T-helper 1 cell treated with Interleukin-12 subunit alpha and Interleukin-12 subunit beta and Interleukin-4 antibody, amounts not matched to agents 30 ng/mL and 1 ng/mL, for 36 hours (primary cell): ENCODE measurements around the gene SLC16A5. TPM values are rescaled to one million over a fixed set of nuclear protein-coding genes. Genes with fewer than 3 reads are reported as not detected.

Source experiments
- intact Hi-C: fragments of 100-400 bp; cut with micrococcal nuclease; formaldehyde crosslinking; loops from one replicate; pipeline ENCODE4 v1.15.1; 2024
- total RNA-seq: library from RNA; stranded (reverse); gene quantifications from 2 replicates; pipeline ENCODE4 v1.2.3, GENCODE V29; 2022

Gene SLC16A5
- total RNA-seq, 1 donor from 2014 or later = 7.6 TPM

DNA sequence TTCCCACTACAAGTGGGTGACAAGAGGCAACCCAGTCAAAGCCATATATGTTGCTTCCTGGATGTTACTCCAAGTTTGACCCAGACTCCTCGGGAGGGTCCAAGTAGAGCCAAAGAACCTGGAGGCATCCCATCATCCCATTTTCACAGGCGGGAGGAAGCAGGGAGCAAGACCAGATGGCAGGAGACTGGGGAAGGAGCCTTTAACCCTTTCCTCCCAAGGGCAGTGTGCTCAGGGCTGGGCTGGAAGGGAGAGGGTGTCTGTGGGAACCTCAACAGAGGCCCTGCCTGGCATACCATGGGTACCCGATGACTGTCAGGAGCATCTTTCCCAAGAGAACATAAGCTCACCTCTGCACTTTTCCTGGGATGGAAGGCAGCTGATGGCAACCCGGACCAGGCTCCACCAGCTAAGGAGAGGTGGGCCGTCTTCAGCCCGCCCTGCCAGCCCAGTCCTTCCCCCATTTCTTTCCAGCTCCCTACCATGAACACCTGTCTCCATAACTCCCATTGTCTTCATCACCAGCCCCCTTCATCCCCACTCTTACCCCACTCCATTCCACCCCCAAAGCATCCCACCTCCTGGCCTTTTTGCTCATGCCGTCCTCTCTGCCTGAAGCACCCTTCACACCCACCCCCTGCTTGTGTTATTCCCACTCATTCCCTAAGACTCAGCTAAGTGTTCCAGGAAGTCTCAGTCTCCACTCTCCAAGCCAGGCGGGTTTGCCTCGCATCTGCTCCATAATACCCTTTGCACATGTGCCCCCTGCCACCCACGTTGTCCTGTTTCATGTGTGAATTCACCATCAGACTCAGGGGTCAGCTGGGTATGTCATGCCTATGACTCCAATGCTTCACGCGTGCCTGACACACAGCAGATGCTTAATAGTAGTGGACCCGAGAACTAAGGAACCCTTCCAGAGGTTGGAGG lies 5.9 kb upstream of the SLC16A5 start:
- intact Hi-C loops = no loop called here

DNA sequence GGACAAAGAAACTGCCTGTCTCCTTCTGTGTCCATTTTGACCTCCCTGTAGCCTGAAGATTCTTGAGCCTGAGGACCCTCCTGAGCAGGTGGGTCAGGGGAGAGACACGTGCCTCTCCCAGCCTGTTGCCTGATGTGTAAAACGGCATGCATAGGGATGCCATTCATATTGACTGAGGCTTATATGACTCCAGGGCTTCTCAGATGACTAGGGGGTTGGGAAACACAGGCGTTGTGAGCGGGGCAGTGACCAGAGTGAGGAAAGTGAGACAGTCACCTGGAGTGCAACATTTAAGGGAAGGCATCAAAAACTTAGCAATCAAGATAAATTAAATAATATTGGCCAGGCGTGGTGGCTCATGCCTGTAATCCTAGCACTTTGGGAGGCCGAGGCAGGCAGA lies 5.1 kb upstream of the SLC16A5 start:
- intact Hi-C loops = no loop called here

DNA sequence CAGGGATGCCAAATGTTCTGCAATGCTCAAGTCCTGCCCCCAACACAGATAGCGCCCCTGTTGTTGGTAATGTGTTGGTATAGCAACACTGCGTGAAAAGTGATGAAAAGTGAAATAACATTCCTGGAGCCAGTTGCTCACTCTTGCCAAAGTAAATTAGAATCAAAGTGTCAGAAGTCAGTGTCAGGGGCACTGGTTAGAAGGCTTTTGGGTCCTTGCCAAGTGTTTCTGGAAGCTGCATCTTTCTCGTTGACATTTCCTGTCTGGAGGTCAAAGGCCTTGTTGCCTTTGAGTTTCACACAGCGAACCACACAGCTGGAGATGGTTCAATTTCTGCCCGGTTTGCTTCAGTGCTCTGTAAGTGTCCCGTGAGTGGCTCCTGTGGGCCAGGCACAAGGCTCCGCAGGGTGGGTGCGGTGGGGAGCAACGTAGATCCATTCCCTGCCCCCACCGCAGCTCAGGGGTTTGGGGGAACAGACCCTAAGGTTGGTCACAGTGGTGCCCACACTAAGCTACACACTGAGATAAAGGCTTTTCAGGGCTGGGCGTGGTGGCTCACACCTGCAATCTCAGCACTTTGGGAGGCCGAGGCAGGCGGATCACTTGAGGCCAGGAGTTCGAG lies 3.6 kb upstream of the SLC16A5 start:
- intact Hi-C loops = no loop called here

DNA sequence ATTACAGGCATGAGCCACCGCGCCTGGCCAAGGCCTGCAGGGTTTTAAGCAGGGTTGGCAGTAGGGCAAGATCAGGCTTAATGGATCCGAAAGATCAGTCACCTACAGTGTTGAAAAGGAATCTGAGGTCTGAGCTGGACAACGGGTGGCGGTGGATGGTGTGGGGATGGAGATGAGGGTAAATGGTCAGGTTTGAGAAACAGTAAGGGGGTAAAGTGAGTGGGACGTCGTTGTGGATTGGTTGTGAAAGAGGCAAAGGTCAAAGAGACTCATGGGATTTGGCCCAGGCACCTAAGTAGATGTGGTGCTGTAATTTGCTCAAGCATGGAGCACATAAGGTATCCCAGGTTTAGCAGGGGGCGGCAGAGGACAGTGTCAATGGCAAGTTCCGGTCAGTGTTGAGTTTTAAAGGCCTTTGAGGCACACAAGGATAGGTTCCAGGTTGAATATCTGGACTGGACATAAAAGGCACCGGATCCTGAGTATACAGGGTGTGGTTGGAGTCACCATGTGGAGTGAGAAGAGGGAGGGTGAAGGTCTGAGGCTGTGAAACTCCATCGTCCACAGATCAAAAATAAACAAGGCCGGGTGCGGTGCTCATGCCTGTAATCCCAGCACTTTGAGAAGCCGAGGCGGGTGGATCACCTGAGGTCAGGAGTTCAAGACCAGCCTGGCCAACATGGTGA lies 1.1 kb upstream of the SLC16A5 start:
- intact Hi-C loops = loop anchor here (1.0 to 5.0 kb wide), 3 partner anchors 24 to 100 kb away; partner anchors contain the start of genes ATP5PD and KCTD2

DNA sequence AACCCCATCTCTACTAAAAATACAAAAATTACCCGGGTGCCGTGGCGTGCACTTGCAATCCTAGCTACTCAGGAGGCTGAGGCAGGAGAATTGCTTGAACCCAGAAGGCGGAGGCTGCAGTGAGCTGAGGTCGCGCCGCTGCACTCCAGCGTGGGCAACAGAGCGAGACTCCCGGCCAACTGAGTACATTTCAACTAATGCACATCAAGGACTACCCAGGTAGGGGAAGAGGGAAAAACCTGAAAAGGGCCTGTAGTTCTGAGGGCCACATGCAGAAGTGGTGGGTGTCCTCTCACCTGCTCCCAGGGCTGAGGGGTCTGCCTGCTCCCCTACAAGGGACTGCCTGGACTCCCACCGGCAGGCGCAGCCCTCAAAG lies 584 bp upstream of the SLC16A5 start:
- intact Hi-C loops = loop anchor here (1.0 to 5.0 kb wide), 3 partner anchors 23 to 101 kb away; partner anchors contain the start of genes ATP5PD and KCTD2

DNA sequence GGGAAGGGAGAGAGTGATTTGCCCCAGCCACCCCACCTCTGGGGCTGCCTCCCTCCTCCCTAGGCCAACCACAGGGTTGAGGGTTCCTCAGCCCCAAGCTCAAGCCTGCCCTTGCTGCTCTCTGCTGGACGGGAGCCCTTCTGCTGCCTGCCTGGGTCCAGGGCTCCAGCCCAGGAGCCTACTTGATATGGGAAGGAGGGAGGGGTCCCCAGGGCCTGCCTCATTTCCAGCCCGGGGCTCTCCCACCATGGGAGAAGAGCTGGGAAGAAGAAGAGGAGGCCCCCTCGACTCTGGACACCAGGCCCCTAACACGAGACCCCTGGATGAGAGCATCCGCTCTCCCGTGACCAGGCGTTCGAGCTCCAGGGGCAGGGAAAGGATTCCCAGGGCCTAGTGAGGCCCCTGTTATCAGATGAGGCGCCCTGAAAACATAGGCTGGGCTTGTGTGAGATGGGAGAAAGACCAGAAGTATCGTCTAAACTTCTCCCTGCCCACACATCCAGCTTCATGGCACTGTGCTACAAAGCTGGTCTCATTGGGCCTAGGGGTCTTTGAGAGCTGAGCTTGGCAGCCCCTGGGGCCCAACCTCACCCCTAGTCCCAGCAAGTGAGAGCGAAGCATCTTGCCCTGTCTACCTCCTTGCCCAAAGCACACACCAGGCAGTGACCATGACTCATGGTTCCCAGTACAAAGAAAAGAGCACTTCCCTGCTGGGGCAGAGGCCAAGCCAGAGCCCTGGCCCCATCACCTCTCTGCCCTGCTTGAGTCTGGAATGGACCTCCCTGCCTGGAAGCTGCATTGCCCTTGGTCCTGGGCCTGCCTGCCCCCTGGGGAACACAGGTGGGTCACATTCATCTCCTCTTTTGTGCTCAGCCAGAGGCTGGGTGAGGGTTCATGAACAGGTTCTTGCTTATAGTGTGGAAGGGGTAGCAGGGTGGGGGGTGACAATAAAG lies 987 bp downstream of the SLC16A5 start:
- intact Hi-C loops = loop anchor here (5.0 kb wide), 1 partner anchor 41 kb away; the partner anchor contains the start of genes ATP5PD and KCTD2

DNA sequence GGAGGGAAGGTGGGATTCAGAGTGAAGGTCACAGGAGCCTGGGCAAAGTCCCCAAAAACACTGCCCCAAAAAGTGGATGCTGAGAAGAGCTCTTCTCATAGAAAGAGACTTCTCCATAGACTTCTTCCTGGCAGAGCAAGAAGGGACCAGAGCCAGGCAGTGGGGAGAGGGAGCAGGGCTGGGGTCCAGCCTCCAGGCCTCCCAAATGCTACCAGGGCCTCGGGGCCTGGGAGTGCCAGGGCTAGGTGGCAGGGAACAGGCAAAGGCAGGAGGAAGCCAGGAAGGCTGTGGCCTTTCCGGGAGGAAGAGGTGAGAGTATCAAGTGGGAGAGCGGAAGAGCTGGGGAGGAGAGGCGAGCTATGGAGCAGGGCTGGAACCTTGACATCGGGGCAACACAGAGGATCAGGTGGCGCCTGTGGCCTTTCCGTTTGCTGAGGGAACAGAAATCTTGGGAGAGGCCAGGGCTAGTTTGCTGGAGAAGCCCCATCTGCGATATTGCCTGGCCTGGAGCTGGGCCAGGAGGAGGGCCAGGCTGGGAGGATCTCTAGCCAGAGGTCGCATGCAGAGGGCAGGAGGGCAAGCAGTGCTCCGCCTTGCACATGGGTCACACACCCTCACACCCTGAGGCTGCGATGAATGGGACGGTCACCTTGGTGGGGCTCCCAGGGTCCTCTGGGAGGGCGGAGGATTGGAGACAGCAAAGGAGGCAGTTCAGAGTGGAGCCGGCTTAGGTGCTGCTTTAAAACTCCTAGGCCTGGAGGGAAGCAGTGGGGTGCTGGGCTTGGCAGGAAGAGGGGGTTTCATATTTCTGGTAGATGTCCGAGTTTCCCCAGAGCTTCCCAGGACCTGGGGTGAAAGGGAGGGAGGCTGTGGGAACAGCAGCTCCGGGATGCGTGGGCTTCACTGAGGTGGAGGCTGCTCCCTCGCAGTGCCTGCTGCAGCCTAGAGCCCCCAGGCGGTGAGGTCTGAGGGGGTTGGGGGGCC lies 3.4 kb downstream of the SLC16A5 start:
- intact Hi-C loops = no loop called here

DNA sequence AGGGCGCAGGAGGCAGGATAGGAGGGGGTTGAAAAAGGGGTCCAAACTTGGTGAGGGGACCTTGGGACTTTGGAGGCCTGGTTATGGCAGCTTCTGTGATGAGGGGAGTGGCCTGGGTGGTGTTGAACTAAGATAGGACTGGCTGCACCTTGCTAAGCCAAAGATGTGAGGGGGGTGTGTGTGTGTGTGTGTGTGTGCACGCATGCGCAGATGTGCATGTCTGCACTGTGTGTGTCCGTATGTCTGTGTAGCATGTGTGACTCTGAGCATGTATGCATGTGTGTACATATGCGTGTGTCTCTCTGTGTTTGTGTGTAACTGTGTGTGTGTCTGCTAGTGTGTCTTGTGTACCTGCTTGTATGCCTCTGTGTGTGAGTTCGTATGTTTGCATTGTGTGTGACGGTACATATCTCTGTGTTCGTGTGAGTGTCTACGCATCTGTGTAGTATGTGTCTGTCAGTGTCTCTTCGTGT lies 4.1 kb downstream of the SLC16A5 start:
- intact Hi-C loops = no loop called here

DNA sequence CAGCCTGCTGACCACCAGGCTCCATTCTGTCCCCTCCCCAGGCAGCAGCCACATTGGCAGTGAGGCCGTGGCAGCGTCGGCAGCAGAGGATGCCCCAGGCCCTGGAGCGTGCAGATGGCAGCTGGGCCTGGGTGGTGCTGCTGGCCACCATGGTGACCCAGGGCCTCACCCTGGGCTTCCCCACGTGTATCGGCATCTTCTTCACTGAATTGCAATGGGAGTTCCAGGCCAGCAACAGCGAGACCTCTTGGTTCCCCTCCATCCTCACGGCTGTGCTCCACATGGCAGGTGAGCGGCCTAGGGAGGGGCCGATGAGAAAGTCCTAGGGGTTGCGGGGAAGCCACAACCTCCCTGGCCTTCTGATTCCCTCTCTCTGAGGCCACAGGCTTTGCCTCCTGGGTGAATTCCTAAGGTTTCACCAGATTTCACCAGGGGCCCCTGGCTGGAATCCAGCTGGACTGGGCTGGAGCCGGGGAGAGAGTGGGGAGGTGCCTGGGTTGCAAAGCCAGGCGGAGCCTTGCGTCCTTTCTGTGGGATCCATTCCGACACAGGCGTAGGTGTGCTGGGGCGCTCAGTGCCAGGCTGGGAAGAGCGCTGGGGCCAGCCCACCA lies 5.9 kb downstream of the SLC16A5 start:
- intact Hi-C loops = no loop called here

DNA sequence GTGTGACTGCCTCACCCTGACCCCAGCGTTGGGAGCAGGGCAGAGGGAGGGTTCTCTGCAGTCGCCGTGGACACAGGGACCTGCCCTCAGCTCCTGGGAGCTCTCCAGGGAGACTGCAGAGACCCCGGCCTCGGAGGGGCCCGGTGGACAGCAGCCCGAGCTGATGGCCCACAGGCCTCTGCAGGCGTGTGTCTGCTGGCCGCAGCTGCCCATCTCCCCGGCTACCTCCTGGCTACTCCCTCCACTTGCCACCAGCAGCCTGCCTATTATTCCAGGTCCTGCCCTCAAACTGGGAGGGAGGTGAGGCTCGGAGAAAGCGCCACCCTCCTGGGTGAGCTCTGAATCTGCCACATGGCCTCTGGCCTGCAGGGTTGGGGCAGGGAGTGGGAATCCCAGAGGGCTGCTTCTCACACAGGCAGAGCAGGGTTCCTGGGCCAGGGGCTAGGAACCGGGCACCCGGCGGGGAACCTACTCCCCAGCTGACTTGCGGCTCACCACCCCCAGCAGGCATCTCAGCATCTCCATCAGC lies 7.2 kb downstream of the SLC16A5 start:
- intact Hi-C loops = no loop called here

DNA sequence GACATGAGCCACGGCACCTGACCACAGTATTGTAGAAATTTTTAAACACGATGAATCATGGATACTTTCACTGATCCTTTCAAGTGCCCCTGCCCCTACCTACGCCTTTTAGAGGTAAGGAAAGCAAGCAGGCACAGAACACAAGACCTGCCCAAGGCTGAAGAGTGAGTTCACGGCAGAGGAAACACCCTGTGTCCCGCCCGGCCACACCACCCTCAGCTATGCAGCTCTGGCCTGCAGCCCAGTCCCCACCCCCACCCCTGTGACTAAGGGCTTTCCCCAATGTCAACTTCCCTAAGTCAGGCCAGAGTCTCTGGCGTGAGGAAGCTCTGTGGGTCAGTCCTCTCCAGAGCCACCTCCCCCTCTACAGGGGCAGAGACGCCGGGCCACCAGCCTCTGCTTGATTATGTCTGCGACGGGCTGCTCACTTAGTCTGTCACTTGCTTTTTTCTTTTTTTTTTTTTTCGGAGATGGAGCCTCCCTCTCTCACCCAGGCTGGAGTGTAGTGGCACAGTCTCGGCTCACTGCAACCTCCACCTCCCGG lies 8.4 kb downstream of the SLC16A5 start:
- intact Hi-C loops = no loop called here

DNA sequence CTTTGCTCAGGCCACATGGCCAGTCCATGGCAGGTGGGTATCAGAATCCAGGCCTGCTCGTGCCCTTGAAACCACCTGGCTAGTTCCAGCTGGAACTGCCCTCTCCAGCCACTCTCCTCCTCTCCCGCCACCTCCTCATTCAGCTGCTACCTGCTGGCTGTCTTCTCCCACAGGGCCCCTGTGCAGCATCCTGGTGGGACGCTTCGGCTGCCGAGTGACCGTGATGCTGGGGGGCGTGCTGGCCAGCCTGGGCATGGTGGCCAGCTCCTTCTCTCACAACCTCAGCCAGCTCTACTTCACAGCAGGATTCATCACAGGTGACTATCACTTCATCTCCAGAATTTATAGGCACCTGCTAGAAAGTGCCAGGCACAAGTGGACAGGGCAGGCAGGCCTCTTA lies 10.1 kb downstream of the SLC16A5 start:
- intact Hi-C loops = no loop called here

DNA sequence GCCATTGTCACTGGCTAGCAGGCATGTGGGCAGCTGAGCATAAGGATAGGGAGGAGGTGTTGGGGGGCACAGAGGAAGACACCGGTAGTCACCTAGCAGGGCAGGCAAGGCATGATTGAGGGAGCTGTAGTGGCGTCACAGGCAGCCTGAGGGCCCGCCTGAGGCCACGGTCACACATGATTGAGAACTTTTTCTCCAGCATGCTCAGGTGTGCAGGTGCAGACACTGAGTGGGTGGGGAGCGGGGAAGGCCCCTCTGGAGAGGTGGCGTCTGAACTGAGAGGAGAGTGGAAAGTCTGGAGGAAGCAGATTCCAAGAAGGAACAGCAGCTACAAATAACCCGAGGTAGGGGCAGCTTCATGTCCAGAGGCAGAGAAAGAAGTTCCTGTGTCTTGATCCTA lies 11.1 kb downstream of the SLC16A5 start:
- intact Hi-C loops = no loop called here

DNA sequence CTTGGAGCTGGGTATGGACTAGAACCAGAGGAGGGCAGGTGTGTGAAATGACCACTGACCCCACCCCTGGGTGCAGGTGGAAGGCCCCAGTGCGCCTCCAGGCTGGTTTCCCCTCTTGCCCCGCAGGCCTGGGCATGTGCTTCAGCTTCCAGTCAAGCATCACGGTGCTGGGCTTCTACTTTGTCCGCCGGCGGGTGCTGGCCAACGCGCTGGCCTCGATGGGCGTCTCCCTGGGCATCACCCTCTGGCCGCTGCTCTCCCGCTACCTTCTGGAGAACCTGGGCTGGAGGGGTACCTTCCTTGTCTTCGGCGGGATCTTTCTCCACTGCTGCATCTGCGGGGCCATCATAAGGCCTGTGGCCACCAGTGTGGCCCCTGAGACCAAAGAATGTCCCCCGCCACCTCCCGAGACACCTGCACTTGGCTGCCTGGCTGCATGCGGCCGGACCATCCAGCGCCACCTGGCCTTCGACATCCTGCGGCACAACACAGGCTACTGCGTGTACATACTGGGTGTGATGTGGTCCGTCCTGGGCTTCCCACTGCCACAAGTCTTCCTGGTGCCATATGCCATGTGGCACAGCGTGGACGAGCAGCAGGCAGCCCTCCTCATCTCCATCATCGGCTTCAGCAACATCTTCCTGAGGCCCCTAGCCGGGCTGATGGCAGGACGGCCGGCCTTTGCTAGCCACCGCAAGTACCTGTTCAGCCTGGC lies 12.3 kb downstream of the SLC16A5 start:
- intact Hi-C loops = no loop called here

DNA sequence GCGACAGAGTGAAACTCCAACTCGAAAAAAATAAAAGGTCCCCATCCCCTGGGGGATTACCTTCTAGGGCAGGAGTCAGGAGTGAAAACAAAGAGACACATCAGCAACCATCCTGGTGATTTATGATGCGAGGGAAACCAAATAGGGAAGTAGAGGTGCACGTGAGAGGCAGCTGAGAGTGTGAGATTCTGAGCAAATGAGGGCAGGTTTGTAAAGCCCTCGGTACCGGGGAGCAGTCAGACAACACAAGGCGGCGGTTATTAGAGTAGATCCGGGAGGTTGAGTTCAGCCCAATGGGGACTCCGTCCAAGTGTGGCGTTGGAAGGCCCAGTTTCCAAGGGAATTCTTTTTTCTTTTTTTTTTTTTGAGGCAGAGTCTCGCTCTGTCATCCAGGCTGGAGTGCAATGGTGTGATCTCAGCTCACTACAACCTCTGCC lies 14.6 kb downstream of the SLC16A5 start:
- intact Hi-C loops = no loop called here

DNA sequence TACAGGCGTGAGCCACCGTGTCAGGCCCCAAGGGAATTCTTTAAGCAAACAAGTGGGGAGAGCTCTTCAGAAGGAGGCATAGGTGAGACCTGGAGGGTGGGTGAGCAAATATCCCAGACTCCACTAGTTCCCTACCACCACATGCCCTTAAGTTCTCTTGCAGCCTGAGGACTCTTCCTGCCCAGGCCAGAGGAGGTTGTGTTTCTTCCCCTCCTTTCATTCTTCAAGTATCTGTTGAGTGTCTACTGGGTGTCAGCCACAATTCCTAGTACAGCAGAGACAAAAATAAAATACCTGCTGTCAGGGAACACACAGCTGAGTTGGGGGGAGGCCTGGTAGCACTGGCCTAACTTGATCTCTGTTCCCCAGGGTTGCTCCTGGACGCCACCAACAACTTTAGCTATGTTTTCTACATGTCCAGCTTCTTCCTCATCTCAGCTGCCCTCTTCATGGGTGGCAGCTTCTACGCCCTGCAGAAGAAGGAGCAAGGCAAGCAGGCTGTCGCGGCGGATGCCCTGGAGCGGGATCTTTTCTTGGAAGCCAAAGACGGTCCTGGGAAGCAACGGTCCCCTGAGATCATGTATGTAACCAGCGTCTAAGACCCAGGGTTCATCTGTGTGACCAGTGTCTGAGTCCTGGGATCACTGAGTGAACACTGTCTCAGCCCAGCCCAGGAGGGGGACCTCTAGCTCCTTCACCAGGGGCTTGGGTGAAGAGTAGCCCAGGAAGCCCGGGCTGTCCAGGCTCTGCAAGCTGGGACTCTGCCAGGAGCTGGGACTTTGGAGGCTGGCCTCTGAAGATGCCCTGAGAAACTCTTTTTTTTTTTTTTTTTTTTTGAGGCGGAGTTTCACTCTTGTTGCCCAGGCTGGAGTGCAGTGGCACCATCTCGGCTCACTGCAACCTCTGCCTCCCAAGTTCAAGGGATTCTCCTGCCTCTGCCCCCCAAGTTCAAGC lies 16.1 kb downstream of the SLC16A5 start:
- intact Hi-C loops = no loop called here
